Fibroblast of lung (primary cell): ENCODE measurements around the gene APP.

Experiments
- CTCF ChIP-seq, 2 donors: IDR thresholded peaks in 1 of 2; conservative IDR thresholded peaks in 1 of 2; 1 replicate in 1 of 2; 2 replicates in 1 of 2; pipeline ENCODE4 v1.5.1; 2011 to 2012; ENCODE audit warnings: low read length in 2 of 2, control low read depth in 1 of 2, inconsistent platforms in 1 of 2, low read depth in 1 of 2, mild to moderate bottlenecking in 1 of 2
- EZH2 ChIP-seq: IDR thresholded peaks from 2 replicates; pipeline ENCODE4 v1.5.1; 2012; ENCODE audit warnings: low read length, control low read depth, mild to moderate bottlenecking; ENCODE audit errors: missing control alignments

GRCh38 chr21:25931765-25932164 is 238.8 kb downstream of the APP start:
- no peak for TF ChIP-seq CTCF (conservative IDR thresholded peaks at IDR 0.05 in 1 of 2, IDR thresholded peaks at IDR 0.05 in 1 of 2; ENCODE audit: low read depth in 1 of 2, low read length in 2 of 2)
- TF ChIP-seq EZH2 = no peak
